H1 (cell line): ENCODE results near the gene MPHOSPH9. TPM values are rescaled to one million over a fixed set of nuclear protein-coding genes. Genes with fewer than 3 reads are reported as not detected.
"Not testable (repeated sequence)": the region's sequence is repeated elsewhere in the genome, so short reads cannot be mapped to it uniquely, and the experiment has no call there.

Experiments used
- CTCF ChIA-PET: fragments of 300-600 bp; sonication (Branson Sonifier 250); formaldehyde crosslinking; loops from one replicate; lab custom pipeline; 2021; ENCODE audit not compliant: partially characterized antibody; lab: Charles Lee
- POLR2A ChIA-PET: fragments of 300-600 bp; sonication (Branson Sonifier 250); formaldehyde crosslinking; loops from one replicate; lab custom pipeline; 2021; ENCODE audit warnings: inconsistent platforms; ENCODE audit not compliant: partially characterized antibody; lab: Charles Lee
- DNase-seq, 2 experiments: peaks; one replicate each; pipeline versions ENCODE4 v3.0.0 to v3.0.0-alpha.2; 2010 to 2022; ENCODE audit warnings: low spot score in 2 of 2, low read depth in 1 of 2, mixed read lengths in 1 of 2
- FAIRE-seq: peaks from 2 replicates; lab custom pipeline; 2011; peaks lifted over from hg19 to GRCh38; lab: Jason Lieb, UNC
- H2AFZ ChIP-seq: 2 replicates; pipeline ENCODE4 v1.8.1; 2012; ENCODE audit warnings: low read length, inconsistent platforms
- H2AK5ac ChIP-seq: 2 replicates; pipeline ENCODE4 v1.6.1; 2013; ENCODE audit warnings: low read depth, low read length
- H2BK120ac ChIP-seq: replicated peaks from 2 replicates; pipeline ENCODE3; 2013; ENCODE audit warnings: low read depth, low read length, inconsistent platforms
- H2BK12ac ChIP-seq: 2 replicates; pipeline ENCODE4 v1.6.1; 2013; ENCODE audit warnings: low read depth, low read length
- H2BK15ac ChIP-seq: 2 replicates; pipeline ENCODE4 v1.6.1; 2013; ENCODE audit warnings: low read length
- H2BK20ac ChIP-seq: 2 replicates; pipeline ENCODE4 v1.6.1; 2013; ENCODE audit warnings: low read length
- H2BK5ac ChIP-seq: 2 replicates; pipeline ENCODE4 v1.6.1; 2013; ENCODE audit warnings: low read depth, low read length
- H3K14ac ChIP-seq: 2 replicates; pipeline ENCODE4 v1.6.1; 2013; ENCODE audit warnings: inconsistent platforms; ENCODE audit not compliant: insufficient read length
- H3K18ac ChIP-seq: 2 replicates; pipeline ENCODE4 v1.6.1; 2013; ENCODE audit warnings: low read length; ENCODE audit errors: extremely low read depth
- H3K23ac ChIP-seq: 2 replicates; pipeline ENCODE4 v1.6.1; 2013; ENCODE audit warnings: inconsistent platforms; ENCODE audit not compliant: insufficient read length
- H3K23me2 ChIP-seq: 2 replicates; pipeline ENCODE4 v1.6.1; 2013; ENCODE audit warnings: low read depth, low read length
- H3K27ac ChIP-seq: 2 replicates; pipeline ENCODE4 v1.6.1; 2011; ENCODE audit warnings: low read depth, low read length, inconsistent platforms
- H3K27me3 ChIP-seq, 4 experiments: replicated peaks in 1 of 4; 1 replicate in 1 of 4; 2 replicates in 3 of 4; pipeline versions ENCODE4 v1.6.1 to v1.8.1; 2011 to 2013; ENCODE audit warnings: low read length in 3 of 4, mild to moderate bottlenecking in 3 of 4, inconsistent platforms in 2 of 4, mixed read lengths in 2 of 4, moderate library complexity in 1 of 4; ENCODE audit not compliant: control insufficient read depth in 3 of 4, insufficient read depth in 3 of 4; ENCODE audit errors: extremely low read depth in 1 of 4
- H3K36me3 ChIP-seq, 4 experiments: 2 replicates each; pipeline versions ENCODE4 v1.6.1 to v1.8.1; 2011 to 2013; ENCODE audit warnings: mild to moderate bottlenecking in 4 of 4, low read length in 3 of 4, moderate library complexity in 2 of 4, control low read depth in 1 of 4, inconsistent platforms in 1 of 4; ENCODE audit not compliant: insufficient read depth in 4 of 4, control insufficient read depth in 2 of 4
- H3K4ac ChIP-seq: replicated peaks from 2 replicates; pipeline ENCODE3; 2013; ENCODE audit warnings: low read length, low read depth, mixed read lengths, inconsistent platforms; ENCODE audit not compliant: insufficient read length
- H3K4me1 ChIP-seq, 4 experiments: replicated peaks in 1 of 4; 1 replicate in 1 of 4; 2 replicates in 3 of 4; pipeline versions ENCODE4 v1.6.1 to v1.8.1; 2011 to 2013; ENCODE audit warnings: low read length in 3 of 4, inconsistent platforms in 2 of 4, mixed read lengths in 1 of 4; ENCODE audit not compliant: insufficient read depth in 4 of 4, control insufficient read depth in 3 of 4
- H3K4me2 ChIP-seq, 2 experiments: 2 replicates each; pipeline versions ENCODE4 v1.6.1 to v1.8.1; 2011 to 2013; ENCODE audit warnings: low read depth in 2 of 2, low read length in 2 of 2, control low read depth in 1 of 2, inconsistent platforms in 1 of 2, mild to moderate bottlenecking in 1 of 2; ENCODE audit not compliant: insufficient read depth in 1 of 2
- H3K4me3 ChIP-seq, 4 experiments: fragments of 200-600, 300-600 bp in 1 of 4; sonication (generic), shearing (Covaris generic), sonication (Bioruptor Twin) in 1 of 4; 2 replicates each; pipeline versions ENCODE4 v1.5.1 to v1.8.1; 2011 to 2016; ENCODE audit warnings: low read length in 4 of 4, low read depth in 3 of 4, control low read depth in 2 of 4, inconsistent platforms in 2 of 4, mild to moderate bottlenecking in 2 of 4, mixed read lengths in 1 of 4, moderate library complexity in 1 of 4; ENCODE audit not compliant: insufficient read depth in 2 of 4; ENCODE audit errors: extremely low read depth in 1 of 4
- H3K56ac ChIP-seq: replicated peaks from 2 replicates; pipeline ENCODE3; 2013; ENCODE audit warnings: low read depth, mild to moderate bottlenecking, mixed read lengths, low read length, inconsistent platforms; ENCODE audit not compliant: insufficient read length
- H3K79me1 ChIP-seq: 2 replicates; pipeline ENCODE4 v1.6.1; 2013; ENCODE audit warnings: low read depth, low read length, control low read depth
- H3K79me2 ChIP-seq, 2 experiments: 2 replicates each; pipeline versions ENCODE4 v1.6.1 to v1.8.1; 2012 to 2013; ENCODE audit warnings: low read length in 2 of 2, mild to moderate bottlenecking in 2 of 2, inconsistent platforms in 1 of 2; ENCODE audit not compliant: insufficient read depth in 2 of 2, control insufficient read depth in 1 of 2
- H3K9ac ChIP-seq, 4 experiments: replicated peaks in 1 of 4; 1 replicate in 1 of 4; 2 replicates in 3 of 4; pipeline versions ENCODE4 v1.6.1 to v1.8.1; 2011 to 2013; ENCODE audit warnings: low read depth in 3 of 4, low read length in 3 of 4, control low read depth in 2 of 4, mild to moderate bottlenecking in 2 of 4, moderate library complexity in 2 of 4, inconsistent platforms in 1 of 4; ENCODE audit errors: extremely low read depth in 1 of 4
- H3K9me3 ChIP-seq, 2 experiments: 2 replicates each; pipeline versions ENCODE4 v1.6.1 to v1.8.1; 2012 to 2013; ENCODE audit warnings: mild to moderate bottlenecking in 2 of 2, moderate library complexity in 2 of 2, control low read depth in 1 of 2, inconsistent platforms in 1 of 2, low read depth in 1 of 2, low read length in 1 of 2, mixed read lengths in 1 of 2; ENCODE audit not compliant: insufficient read depth in 2 of 2
- H4K20me1 ChIP-seq, 2 experiments: replicated peaks in 1 of 2; 2 replicates each; pipeline versions ENCODE3 to v1.8.1; 2011 to 2013; ENCODE audit warnings: inconsistent platforms in 2 of 2, low read length in 2 of 2, mild to moderate bottlenecking in 1 of 2; ENCODE audit not compliant: insufficient read depth in 2 of 2, control insufficient read depth in 1 of 2
- H4K5ac ChIP-seq: 2 replicates; pipeline ENCODE4 v1.6.1; 2013; ENCODE audit warnings: low read length, low read depth, mixed read lengths, inconsistent platforms; ENCODE audit not compliant: insufficient read length
- H4K8ac ChIP-seq: 2 replicates; pipeline ENCODE4 v1.8.0; 2013; ENCODE audit warnings: mild to moderate bottlenecking, moderate library complexity, low read length, inconsistent platforms; ENCODE audit not compliant: insufficient read depth; ENCODE audit errors: extremely low read depth
- H4K91ac ChIP-seq: replicated peaks from 2 replicates; pipeline ENCODE3; 2013; ENCODE audit warnings: low read length, mixed read lengths, inconsistent platforms; ENCODE audit not compliant: insufficient read length
- WGBS, 2 experiments: shearing (Covaris generic) in 1 of 2; methylation state at CpG; one replicate each; pipeline versions ENCODE4 v1.1.6 to v1.1.7; 2013 to 2015; ENCODE audit warnings: low lambda C conversion rate in 2 of 2, mixed read lengths in 2 of 2, inconsistent platforms in 1 of 2, low coverage in 1 of 2, missing lambda C conversion rate in 1 of 2; ENCODE audit not compliant: insufficient replicate concordance in 2 of 2, insufficient coverage in 1 of 2, insufficient read length in 1 of 2; ENCODE audit errors: extremely low coverage in 1 of 2, missing lambda C conversion rate in 1 of 2; 5-methylcytosine and 5-hydroxymethylcytosine counted together
- polyA plus RNA-seq, 7 experiments: library from polyadenylated mRNA; depleted of rRNA in 3 of 7; stranded (reverse) in 5 of 7; unstranded in 2 of 7; fragments of >200 nt in 5 of 7; fragments of 200-250 nt in 2 of 7; gene quantifications; 1 replicate in 5 of 7; 2 replicates in 1 of 7; 4 replicates in 1 of 7; pipeline versions ENCODE4 v1.2.1 to v1.2.3, GENCODE V29; 2011 to 2013; ENCODE audit warnings: missing spikeins in 2 of 7, mixed read lengths in 2 of 7
- total RNA-seq: library from RNA; stranded (reverse); fragmentation: NEBNext Ultra II Directional; extraction: Animal tissue kit (Norgen Biotek cat#: 25700); gene quantifications from 2 replicates; pipeline ENCODE4 v1.2.1, GENCODE V29; 2021

The MPHOSPH9 gene
- total and polyA plus RNA-seq, 2 of the 8 experiments (the other 6 are each of a cell fraction or from before 2014, with no cell fraction given), result 8.8 to 48.8 TPM

GRCh38 chr12:123252365-123252764 lies 19.4 kb upstream of the MPHOSPH9 start:
- not testable (repeated sequence) for H2BK20ac ChIP-seq, H3K9ac ChIP-seq, H3K27ac ChIP-seq, H3K23me2 ChIP-seq, H3K14ac ChIP-seq, H3K4ac ChIP-seq, FAIRE-seq, H3K79me2 ChIP-seq, H4K20me1 ChIP-seq, H2BK12ac ChIP-seq, H2BK5ac ChIP-seq, H3K27me3 ChIP-seq, H2AFZ ChIP-seq, H3K4me1 ChIP-seq, H3K4me2 ChIP-seq, H2AK5ac ChIP-seq, H2BK120ac ChIP-seq, H4K8ac ChIP-seq, H3K23ac ChIP-seq, H3K56ac ChIP-seq, H2BK15ac ChIP-seq, DNase-seq, H3K18ac ChIP-seq, H4K5ac ChIP-seq, H3K4me3 ChIP-seq, H4K91ac ChIP-seq, H3K79me1 ChIP-seq
- H3K36me3 ChIP-seq, result peaks cover 3 to 43% (median 20%) of the 10 kb centered on the region in 4 experiments; a peak in 7 of 8 replicates
- CTCF ChIA-PET, result interaction anchor here (1.4 to 2.4 kb wide), 3 partner anchors 10 to 73 kb away, joined by 3 to 11 read pairs (median 3); no protein-coding TSS in a partner anchor
- POLR2A ChIA-PET, result interaction anchor here (1.2 to 5.3 kb wide), 4 partner anchors 12 to 19 kb away, joined by 3 to 32 read pairs (median 16); partner anchors contain the start of genes MPHOSPH9 and MTRFR
- 89% methylated on average over 9 of the region's 9 CpGs; no CpG with 5 or more reads in 1 of the 2 experiments for WGBS, 2 experiments
- peaks cover 4 to 11% of the 10 kb centered on the region in 2 experiments for H3K9me3 ChIP-seq
